Astrocyte (in vitro differentiated cells and primary cell): ENCODE measurements around the gene ANKRD44. TPM values are rescaled to one million over a fixed set of nuclear protein-coding genes. Genes with fewer than 3 reads are reported as not detected.
A peak's percentile ranks its signal among the peaks of the same experiment; 100 is the strongest.

Source experiments
- DNase-seq: peaks from one replicate; pipeline ENCODE4 v3.0.0-alpha.2; 2010; ENCODE audit warnings: low read depth
- FAIRE-seq: peaks from 2 replicates; lab custom pipeline; 2011; peaks lifted over from hg19 to GRCh38; lab: Jason Lieb, UNC
- H2AFZ ChIP-seq: 2 replicates; pipeline ENCODE4 v1.6.0; 2012; ENCODE audit warnings: low read depth, low read length, inconsistent platforms
- H3K27ac ChIP-seq: 2 replicates; pipeline ENCODE4 v1.5.1; 2011; ENCODE audit warnings: low read depth, low read length, inconsistent platforms
- H3K27me3 ChIP-seq: 2 replicates; pipeline ENCODE4 v1.6.0; 2011; ENCODE audit warnings: low read length, inconsistent platforms; ENCODE audit not compliant: insufficient read depth
- H3K36me3 ChIP-seq: 2 replicates; pipeline ENCODE4 v1.5.1; 2011; ENCODE audit warnings: low read length, inconsistent platforms; ENCODE audit not compliant: insufficient read depth
- H3K4me1 ChIP-seq: 2 replicates; pipeline ENCODE4 v1.5.1; 2011; ENCODE audit warnings: low read length, inconsistent platforms; ENCODE audit not compliant: insufficient read depth
- H3K4me2 ChIP-seq: 2 replicates; pipeline ENCODE4 v1.6.0; 2012; ENCODE audit warnings: low read length, inconsistent platforms
- H3K4me3 ChIP-seq: 2 replicates; pipeline ENCODE4 v1.5.1; 2011; ENCODE audit warnings: low read depth, mild to moderate bottlenecking, low read length, inconsistent platforms; ENCODE audit not compliant: insufficient read depth
- H3K79me2 ChIP-seq: 2 replicates; pipeline ENCODE4 v1.6.0; 2012; ENCODE audit warnings: mild to moderate bottlenecking, low read length, inconsistent platforms; ENCODE audit not compliant: insufficient read depth
- H3K9ac ChIP-seq: 2 replicates; pipeline ENCODE4 v1.6.0; 2012; ENCODE audit warnings: mild to moderate bottlenecking, low read length, inconsistent platforms
- H3K9me3 ChIP-seq: 2 replicates; pipeline ENCODE4 v1.5.1; 2012; ENCODE audit warnings: low read depth, mild to moderate bottlenecking, low read length, inconsistent platforms; ENCODE audit not compliant: insufficient read depth
- H4K20me1 ChIP-seq: 2 replicates; pipeline ENCODE4 v1.6.0; 2012; ENCODE audit warnings: low read length, inconsistent platforms; ENCODE audit not compliant: insufficient read depth
- H3K27ac Mint-ChIP-seq: one replicate; pipeline ENCODE4 v1.8.0; 2021; ENCODE audit warnings: mild to moderate bottlenecking, mixed read lengths; ENCODE audit not compliant: unreplicated experiment
- H3K27me3 Mint-ChIP-seq: one replicate; pipeline ENCODE4 v1.8.0; 2021; ENCODE audit warnings: low read depth, mixed read lengths; ENCODE audit not compliant: unreplicated experiment
- H3K36me3 Mint-ChIP-seq: one replicate; pipeline ENCODE4 v1.8.0; 2021; ENCODE audit warnings: low read depth, mixed read lengths; ENCODE audit not compliant: unreplicated experiment
- H3K4me1 Mint-ChIP-seq: one replicate; pipeline ENCODE4 v1.8.0; 2021; ENCODE audit warnings: low read depth, mixed read lengths; ENCODE audit not compliant: unreplicated experiment
- H3K4me3 Mint-ChIP-seq: one replicate; pipeline ENCODE4 v1.8.0; 2021; ENCODE audit warnings: mild to moderate bottlenecking, moderate library complexity, mixed read lengths; ENCODE audit not compliant: unreplicated experiment
- H3K9me3 Mint-ChIP-seq: one replicate; pipeline ENCODE4 v1.8.0; 2021; ENCODE audit warnings: mild to moderate bottlenecking, mixed read lengths; ENCODE audit not compliant: unreplicated experiment
- EZH2 ChIP-seq: IDR thresholded peaks from 2 replicates; pipeline ENCODE4 v1.6.1; 2012; ENCODE audit warnings: mild to moderate bottlenecking, low read length, inconsistent platforms; ENCODE audit not compliant: insufficient read depth
- total RNA-seq: library from RNA; stranded (reverse); gene quantifications from 2 replicates; pipeline ENCODE4 v1.2.1, GENCODE V29; 2021
- TF ChIP-seq, protein P1 (sequence below): IDR thresholded peaks from 2 replicates; pipeline ENCODE4 v1.5.1; 2011; ENCODE audit warnings: low read depth, mild to moderate bottlenecking, inconsistent platforms, low read length, moderate library complexity; ENCODE audit not compliant: insufficient read depth

The ANKRD44 gene
- total RNA-seq, 1 donor from 2014 or later = 7.2 TPM

DNA sequence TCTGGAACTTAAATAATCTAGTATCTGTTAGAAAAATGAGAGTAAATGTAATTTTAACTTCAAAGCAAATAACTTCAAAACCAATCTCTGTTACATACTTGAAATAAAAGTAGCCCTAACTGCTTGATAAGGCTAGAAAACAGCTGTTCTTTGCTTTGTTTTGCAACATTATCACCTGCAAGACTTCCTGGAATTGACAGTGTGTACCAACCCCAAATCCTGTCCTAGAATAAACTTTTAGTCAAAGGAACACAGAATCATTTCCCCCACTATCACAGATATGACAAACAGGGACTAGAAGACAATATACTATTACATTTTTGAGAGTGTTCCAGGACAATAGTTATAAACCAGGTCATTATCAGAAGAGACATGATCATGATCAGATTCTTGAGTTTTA, 278.8 kb downstream of the ANKRD44 start:
- no peak overlapping the region for H3K27ac Mint-ChIP-seq
- no peaks in the 10 kb centered on the region for H3K27me3 ChIP-seq
- no peak overlapping the region for H3K4me3 Mint-ChIP-seq
- H3K9me3 ChIP-seq = no peaks in the 10 kb centered on the region
- H3K27me3 Mint-ChIP-seq = no peaks in the 10 kb centered on the region
- no peaks in the 10 kb centered on the region for H3K36me3 ChIP-seq
- peaks cover 3% of the 10 kb centered on the region for H3K4me1 ChIP-seq
- no peak overlapping the region for H3K9ac ChIP-seq
- H2AFZ ChIP-seq = no peak overlapping the region
- H3K4me3 ChIP-seq = no peak overlapping the region
- TF ChIP-seq EZH2 = no peak
- TF ChIP-seq, protein P1, sequence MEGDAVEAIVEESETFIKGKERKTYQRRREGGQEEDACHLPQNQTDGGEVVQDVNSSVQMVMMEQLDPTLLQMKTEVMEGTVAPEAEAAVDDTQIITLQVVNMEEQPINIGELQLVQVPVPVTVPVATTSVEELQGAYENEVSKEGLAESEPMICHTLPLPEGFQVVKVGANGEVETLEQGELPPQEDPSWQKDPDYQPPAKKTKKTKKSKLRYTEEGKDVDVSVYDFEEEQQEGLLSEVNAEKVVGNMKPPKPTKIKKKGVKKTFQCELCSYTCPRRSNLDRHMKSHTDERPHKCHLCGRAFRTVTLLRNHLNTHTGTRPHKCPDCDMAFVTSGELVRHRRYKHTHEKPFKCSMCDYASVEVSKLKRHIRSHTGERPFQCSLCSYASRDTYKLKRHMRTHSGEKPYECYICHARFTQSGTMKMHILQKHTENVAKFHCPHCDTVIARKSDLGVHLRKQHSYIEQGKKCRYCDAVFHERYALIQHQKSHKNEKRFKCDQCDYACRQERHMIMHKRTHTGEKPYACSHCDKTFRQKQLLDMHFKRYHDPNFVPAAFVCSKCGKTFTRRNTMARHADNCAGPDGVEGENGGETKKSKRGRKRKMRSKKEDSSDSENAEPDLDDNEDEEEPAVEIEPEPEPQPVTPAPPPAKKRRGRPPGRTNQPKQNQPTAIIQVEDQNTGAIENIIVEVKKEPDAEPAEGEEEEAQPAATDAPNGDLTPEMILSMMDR = no peak
- no peaks in the 10 kb centered on the region for H3K79me2 ChIP-seq
- H3K4me2 ChIP-seq = no peak overlapping the region
- no peaks in the 10 kb centered on the region for H4K20me1 ChIP-seq
- no peaks in the 10 kb centered on the region for H3K4me1 Mint-ChIP-seq
- DNase-seq (no peak), FAIRE-seq (no peak)
- peaks cover 9% of the 10 kb centered on the region for H3K36me3 Mint-ChIP-seq
- peaks cover 16% of the 10 kb centered on the region for H3K9me3 Mint-ChIP-seq
- H3K27ac ChIP-seq = no peak overlapping the region

DNA sequence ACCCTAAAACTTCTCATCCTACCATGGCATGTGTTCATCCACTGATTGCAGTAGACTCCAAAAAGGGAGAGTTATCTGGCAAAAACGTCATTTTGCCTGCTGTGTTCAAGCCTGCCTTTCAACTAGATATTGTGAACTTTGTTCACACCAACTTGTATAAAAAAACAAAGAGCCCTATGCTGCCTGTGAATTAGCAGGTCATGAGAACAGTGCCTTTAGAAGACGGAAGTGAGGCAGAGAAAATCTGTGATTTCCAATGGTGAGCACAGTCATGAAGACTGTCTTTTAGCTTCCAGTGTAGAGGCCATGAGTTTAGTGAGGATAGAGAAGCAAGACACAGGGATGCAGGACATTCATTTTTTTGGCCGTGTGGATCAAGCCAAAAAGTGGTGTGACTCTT, 280.5 kb downstream of the ANKRD44 start:
- FAIRE-seq = no peak
- no peaks in the 10 kb centered on the region for H3K9me3 ChIP-seq
- H3K9me3 Mint-ChIP-seq = peaks cover 11% of the 10 kb centered on the region

DNA sequence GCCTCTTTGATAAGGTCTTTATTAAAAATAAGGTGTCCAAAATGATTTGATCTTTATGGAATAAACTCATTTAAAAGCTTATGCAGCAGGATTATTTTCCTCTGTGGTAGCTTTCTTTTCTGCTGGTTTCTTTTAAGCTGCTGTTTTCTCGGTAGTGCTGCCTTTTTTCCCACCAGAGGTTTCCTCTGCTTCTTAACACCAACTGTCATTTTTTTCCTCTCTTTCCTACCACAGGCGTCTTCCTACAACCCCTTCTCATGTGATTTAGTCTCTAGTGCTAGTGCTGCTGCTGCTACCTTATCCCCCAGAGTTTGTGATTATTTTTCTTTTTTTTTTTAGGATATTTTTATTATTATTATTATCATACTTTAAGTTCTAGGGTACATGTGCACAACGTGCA, 281.9 kb downstream of the ANKRD44 start:
- Mint-ChIP-seq H3K27me3 (no peaks in the 10 kb centered on the region), H3K36me3 (peaks cover 5% of the 10 kb centered on the region), H3K4me1 (no peaks in the 10 kb centered on the region), H3K9me3 (peaks cover 10% of the 10 kb centered on the region), H3K27ac (peak overlapping the region; percentile 60), H3K4me3 (no peak overlapping the region)
- DNase-seq = no peak
- no peaks in the 10 kb centered on the region for H3K79me2 ChIP-seq
- H2AFZ ChIP-seq = no peak overlapping the region
- H4K20me1 ChIP-seq = no peaks in the 10 kb centered on the region
- no peak for TF ChIP-seq EZH2
- TF ChIP-seq, protein P1 = no peak
- H3K27ac ChIP-seq = no peak overlapping the region
- no peak overlapping the region for H3K4me3 ChIP-seq
- peaks cover 3% of the 10 kb centered on the region for H3K4me1 ChIP-seq
- H3K4me2 ChIP-seq = peak overlapping the region; percentile 4
- no peak overlapping the region for H3K9ac ChIP-seq
- H3K36me3 ChIP-seq = no peaks in the 10 kb centered on the region
- no peaks in the 10 kb centered on the region for H3K27me3 ChIP-seq
- no peaks in the 10 kb centered on the region for H3K9me3 ChIP-seq
- FAIRE-seq = no peak

More for the DNA sequence above, 280.5 kb downstream of the ANKRD44 start:
- H3K27me3 Mint-ChIP-seq = no peaks in the 10 kb centered on the region
- Histone ChIP-seq H3K9ac (no peak overlapping the region), H3K79me2 (no peaks in the 10 kb centered on the region), H2AFZ (no peak overlapping the region), H3K4me2 (no peak overlapping the region), H3K4me1 (peaks cover 3% of the 10 kb centered on the region), H3K4me3 (no peak overlapping the region), H3K27me3 (no peaks in the 10 kb centered on the region), H3K27ac (no peak overlapping the region), H3K36me3 (no peaks in the 10 kb centered on the region), H4K20me1 (no peaks in the 10 kb centered on the region)
- H3K36me3 Mint-ChIP-seq = peaks cover 7% of the 10 kb centered on the region
- no peaks in the 10 kb centered on the region for H3K4me1 Mint-ChIP-seq
- TF ChIP-seq, protein P1 = no peak
- TF ChIP-seq EZH2 = no peak
- DNase-seq = no peak
- H3K4me3 Mint-ChIP-seq = no peak overlapping the region
- no peak overlapping the region for H3K27ac Mint-ChIP-seq
